Endodermal cell (in vitro differentiated cells): Measurements from ENCODE around the gene MUC6. TPM values are rescaled to one million over a fixed set of nuclear protein-coding genes. Genes with fewer than 3 reads are reported as not detected.

ENCODE experiments used
- DNase-seq: peaks from one replicate; pipeline ENCODE4 v3.0.0-alpha.2; 2017
- H3K27ac ChIP-seq: 2 replicates; pipeline ENCODE4 v1.5.1; 2013; ENCODE audit warnings: mild to moderate bottlenecking, low read depth, low read length, moderate library complexity
- H3K27me3 ChIP-seq: 2 replicates; pipeline ENCODE4 v1.6.1; 2013; ENCODE audit warnings: mild to moderate bottlenecking, low read length, moderate library complexity; ENCODE audit not compliant: insufficient read depth, control insufficient read depth, poor library complexity, severe bottlenecking
- H3K36me3 ChIP-seq: 2 replicates; pipeline ENCODE4 v1.7.0; 2013; ENCODE audit warnings: mild to moderate bottlenecking, low read length, moderate library complexity; ENCODE audit not compliant: control insufficient read depth, insufficient read depth
- H3K4me1 ChIP-seq: one replicate; pipeline ENCODE4 v1.7.0; 2013; ENCODE audit warnings: low read length; ENCODE audit not compliant: control insufficient read depth, insufficient read depth
- H3K4me3 ChIP-seq: 2 replicates; pipeline ENCODE4 v1.5.1; 2013; ENCODE audit warnings: mild to moderate bottlenecking, low read length, moderate library complexity
- H3K9ac ChIP-seq: 2 replicates; pipeline ENCODE4 v1.6.1; 2013; ENCODE audit warnings: mild to moderate bottlenecking, low read length, moderate library complexity; ENCODE audit not compliant: poor library complexity, severe bottlenecking; ENCODE audit errors: extremely low read depth
- H3K9me3 ChIP-seq: 2 replicates; pipeline ENCODE4 v1.6.1; 2013; ENCODE audit warnings: mild to moderate bottlenecking, low read length, moderate library complexity; ENCODE audit not compliant: control insufficient read depth
- H3K27ac Mint-ChIP-seq: 2 replicates; pipeline ENCODE4 v1.8.0; 2020; ENCODE audit warnings: mixed read lengths
- H3K27me3 Mint-ChIP-seq: 2 replicates; pipeline ENCODE4 v1.8.0; 2021; ENCODE audit warnings: mild to moderate bottlenecking, mixed read lengths; ENCODE audit not compliant: insufficient read depth
- H3K36me3 Mint-ChIP-seq: 2 replicates; pipeline ENCODE4 v1.8.0; 2020; ENCODE audit warnings: low read depth, mixed read lengths
- H3K4me1 Mint-ChIP-seq: 2 replicates; pipeline ENCODE4 v1.8.0; 2020; ENCODE audit warnings: mixed read lengths
- H3K4me3 Mint-ChIP-seq: 2 replicates; pipeline ENCODE4 v1.8.0; 2020; ENCODE audit warnings: mild to moderate bottlenecking, moderate library complexity, mixed read lengths
- H3K9me3 Mint-ChIP-seq: 2 replicates; pipeline ENCODE4 v1.8.0; 2020; ENCODE audit warnings: mild to moderate bottlenecking, mixed read lengths
- WGBS, 2 experiments: methylation state at CpG; one replicate each; pipeline versions ENCODE4 v1.1.5 to v1.1.7; 2013; ENCODE audit warnings: missing lambda C conversion rate in 2 of 2, mixed read lengths in 1 of 2; ENCODE audit not compliant: insufficient coverage in 1 of 2, insufficient read length in 1 of 2; 5-methylcytosine and 5-hydroxymethylcytosine counted together
- total RNA-seq, 2 donors: library from RNA; stranded (reverse); fragmentation: NEBNext Ultra II Directional in 1 of 2; extraction: Animal tissue kit (Norgen Biotek cat#: 25700) in 1 of 2; gene quantifications; 2 replicates in 1 of 2; 3 replicates in 1 of 2; pipeline ENCODE4 v1.2.1, GENCODE V29; 2021
- TF ChIP-seq, protein P1 (sequence below): fragments of 200-600 bp; sonication (generic); conservative IDR thresholded peaks from 2 replicates; pipeline ENCODE4 v1.5.0; 2021; ENCODE audit warnings: antibody characterized with exemption, mild to moderate bottlenecking

MUC6 gene
- total RNA-seq, 2 donors from 2014 or later: 0.26 to 0.40 TPM

DNA sequence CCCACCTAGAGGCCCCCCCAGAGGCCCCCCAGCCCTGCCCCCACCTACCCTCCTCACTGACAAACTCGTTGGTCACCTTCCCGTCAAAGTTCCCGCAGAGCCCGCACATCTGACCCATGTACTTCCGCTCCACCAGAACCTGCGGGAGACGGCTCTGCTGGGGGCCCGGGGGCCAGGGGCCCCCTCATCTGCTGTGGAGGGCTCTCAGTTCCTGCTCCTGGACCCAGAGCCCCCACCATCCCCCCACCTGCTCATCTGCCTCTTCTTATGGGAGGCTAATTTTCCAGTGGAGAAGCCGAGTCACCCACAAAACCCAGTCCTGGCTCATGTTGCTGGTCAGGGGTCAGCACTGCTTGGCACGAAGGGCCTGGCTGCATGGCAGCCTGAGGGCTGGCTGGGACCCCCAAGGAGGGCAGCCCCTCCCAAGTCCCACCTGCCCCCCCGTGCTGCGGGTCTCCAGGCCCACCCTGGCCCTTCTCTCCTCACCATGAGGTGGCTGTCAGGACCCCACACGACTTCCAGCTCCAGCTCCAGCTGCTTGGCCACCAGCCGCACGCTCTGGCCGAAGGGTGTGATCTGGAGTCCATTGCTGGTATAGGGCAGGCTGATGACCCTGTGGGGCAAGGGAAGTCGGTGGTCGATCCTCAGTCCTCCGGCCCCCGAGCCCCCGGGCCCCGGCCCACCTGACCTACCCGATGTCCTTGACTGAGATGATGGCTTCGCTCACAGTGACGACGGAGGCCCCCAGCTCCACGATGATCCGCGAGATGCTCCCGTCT is 5.2 kb downstream of the MUC6 start:
- no peak overlapping the region for H3K27ac Mint-ChIP-seq
- TF ChIP-seq, protein P1, sequence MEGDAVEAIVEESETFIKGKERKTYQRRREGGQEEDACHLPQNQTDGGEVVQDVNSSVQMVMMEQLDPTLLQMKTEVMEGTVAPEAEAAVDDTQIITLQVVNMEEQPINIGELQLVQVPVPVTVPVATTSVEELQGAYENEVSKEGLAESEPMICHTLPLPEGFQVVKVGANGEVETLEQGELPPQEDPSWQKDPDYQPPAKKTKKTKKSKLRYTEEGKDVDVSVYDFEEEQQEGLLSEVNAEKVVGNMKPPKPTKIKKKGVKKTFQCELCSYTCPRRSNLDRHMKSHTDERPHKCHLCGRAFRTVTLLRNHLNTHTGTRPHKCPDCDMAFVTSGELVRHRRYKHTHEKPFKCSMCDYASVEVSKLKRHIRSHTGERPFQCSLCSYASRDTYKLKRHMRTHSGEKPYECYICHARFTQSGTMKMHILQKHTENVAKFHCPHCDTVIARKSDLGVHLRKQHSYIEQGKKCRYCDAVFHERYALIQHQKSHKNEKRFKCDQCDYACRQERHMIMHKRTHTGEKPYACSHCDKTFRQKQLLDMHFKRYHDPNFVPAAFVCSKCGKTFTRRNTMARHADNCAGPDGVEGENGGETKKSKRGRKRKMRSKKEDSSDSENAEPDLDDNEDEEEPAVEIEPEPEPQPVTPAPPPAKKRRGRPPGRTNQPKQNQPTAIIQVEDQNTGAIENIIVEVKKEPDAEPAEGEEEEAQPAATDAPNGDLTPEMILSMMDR: no peak
- H3K4me3 Mint-ChIP-seq: no peak overlapping the region

DNA sequence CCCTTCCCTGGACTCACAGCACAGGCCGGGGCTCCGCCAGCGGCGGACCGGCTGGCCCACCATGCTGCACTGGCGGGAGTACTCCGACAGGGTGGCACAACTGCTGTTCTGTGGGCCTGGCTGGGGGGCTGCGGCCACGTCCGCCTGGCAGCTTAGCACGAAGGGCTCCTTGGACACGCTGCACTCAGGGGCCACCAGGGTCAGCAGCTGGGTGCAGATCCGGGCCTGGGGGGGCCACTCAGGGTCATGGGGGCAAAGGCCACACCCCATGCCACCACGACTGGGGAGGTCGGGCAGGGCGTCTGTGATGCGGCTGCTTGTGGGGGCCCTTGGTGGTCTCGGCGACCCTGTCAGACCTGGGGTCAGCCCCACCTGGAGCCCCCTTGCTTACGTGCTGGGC is 6.0 kb downstream of the MUC6 start:
- Histone ChIP-seq H3K27me3 (no peaks in the 10 kb centered on the region), H3K9me3 (no peaks in the 10 kb centered on the region), H3K4me3 (no peak overlapping the region), H3K9ac (no peak overlapping the region), H3K4me1 (no peaks in the 10 kb centered on the region), H3K36me3 (no peaks in the 10 kb centered on the region), H3K27ac (no peak overlapping the region)
- WGBS, 2 experiments: 90 to 97% methylated on average over 11 to 20 of the region's 20 CpGs
- Mint-ChIP-seq H3K4me3 (no peak overlapping the region), H3K27me3 (no peaks in the 10 kb centered on the region), H3K27ac (no peak overlapping the region), H3K4me1 (no peaks in the 10 kb centered on the region), H3K36me3 (no peaks in the 10 kb centered on the region), H3K9me3 (no peaks in the 10 kb centered on the region)
- DNase-seq: no peak
- TF ChIP-seq, protein P1: no peak

More for the DNA sequence above, 5.2 kb downstream of the MUC6 start:
- no peaks in the 10 kb centered on the region for H3K27me3 ChIP-seq
- Mint-ChIP-seq H3K4me1 (no peaks in the 10 kb centered on the region), H3K9me3 (no peaks in the 10 kb centered on the region), H3K36me3 (no peaks in the 10 kb centered on the region), H3K27me3 (no peaks in the 10 kb centered on the region)
- no peak for DNase-seq
- 94 to 96% methylated on average over 21 to 30 of the region's 30 CpGs for WGBS, 2 experiments
- H3K27ac ChIP-seq: no peak overlapping the region
- H3K36me3 ChIP-seq: no peaks in the 10 kb centered on the region
- H3K9me3 ChIP-seq: no peaks in the 10 kb centered on the region
- no peak overlapping the region for H3K4me3 ChIP-seq
- H3K9ac ChIP-seq: no peak overlapping the region
- no peaks in the 10 kb centered on the region for H3K4me1 ChIP-seq

DNA sequence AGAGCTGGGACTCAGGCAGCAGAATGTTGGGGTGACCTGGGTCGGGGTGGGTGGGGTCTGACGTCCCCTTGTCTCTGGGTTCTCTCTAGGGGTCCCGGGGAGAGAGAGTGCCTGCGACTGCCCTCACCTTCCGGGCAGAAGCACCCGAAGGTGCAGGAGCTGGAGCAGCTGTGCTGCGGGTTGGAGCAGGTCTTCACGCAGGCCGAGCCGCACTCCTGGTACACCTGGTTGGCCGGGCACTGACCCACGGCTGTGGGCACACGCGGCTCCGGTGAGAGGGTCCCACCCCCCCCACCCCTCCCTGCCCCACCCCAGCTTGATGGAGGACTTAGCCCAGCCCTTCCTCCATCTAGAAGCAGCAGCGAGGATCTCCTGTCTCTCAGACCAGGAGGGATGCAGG is 6.4 kb downstream of the MUC6 start:
- H3K4me1 ChIP-seq: no peaks in the 10 kb centered on the region
- H3K9me3 ChIP-seq: no peaks in the 10 kb centered on the region
- no peak overlapping the region for H3K27ac Mint-ChIP-seq
- no peaks in the 10 kb centered on the region for H3K36me3 ChIP-seq
- no peak overlapping the region for H3K27ac ChIP-seq
- H3K27me3 ChIP-seq: no peaks in the 10 kb centered on the region
- no peak overlapping the region for H3K4me3 Mint-ChIP-seq
- 84 to 93% methylated on average over 4 to 16 of the region's 16 CpGs for WGBS, 2 experiments
- no peak overlapping the region for H3K4me3 ChIP-seq
- no peak overlapping the region for H3K9ac ChIP-seq
- H3K4me1 Mint-ChIP-seq: no peaks in the 10 kb centered on the region
- H3K27me3 Mint-ChIP-seq: no peaks in the 10 kb centered on the region
- DNase-seq: no peak
- H3K36me3 Mint-ChIP-seq: no peaks in the 10 kb centered on the region
- TF ChIP-seq, protein P1: no peak
- H3K9me3 Mint-ChIP-seq: no peaks in the 10 kb centered on the region
